Measurements from ENCODE around the gene RSPH1. TPM values are rescaled to one million over a fixed set of nuclear protein-coding genes. Genes with fewer than 3 reads are reported as not detected.

The RSPH1 gene
- total RNA-seq, 4 donors from 2014 or later, result 0.50 to 0.78 (median 0.57) TPM; not detected in 1

DNA sequence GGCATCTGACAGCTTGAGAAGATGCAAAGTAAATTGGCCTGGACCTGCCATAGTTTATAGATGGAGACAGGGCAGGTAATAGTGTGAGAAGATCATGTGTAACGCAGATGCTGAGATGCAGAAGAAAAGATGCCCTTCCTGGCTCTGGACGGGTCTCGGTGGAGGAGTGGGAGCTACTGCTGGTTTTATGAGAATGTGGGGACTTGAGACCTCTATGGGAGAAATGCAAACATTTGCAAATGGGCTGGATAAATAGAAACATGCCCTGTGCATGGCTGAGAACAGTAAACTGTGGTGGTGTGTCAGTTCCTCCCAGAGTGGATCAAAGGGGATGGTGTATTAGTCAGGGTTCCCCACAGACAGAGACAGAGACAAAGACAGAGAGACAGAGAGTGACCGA is 70.4 kb downstream of the RSPH1 start:
- DNase-seq (ENCODE audit: extremely low spot score), result no peak
- 71% methylated on average over 4 of the region's 4 CpGs for WGBS

DNA sequence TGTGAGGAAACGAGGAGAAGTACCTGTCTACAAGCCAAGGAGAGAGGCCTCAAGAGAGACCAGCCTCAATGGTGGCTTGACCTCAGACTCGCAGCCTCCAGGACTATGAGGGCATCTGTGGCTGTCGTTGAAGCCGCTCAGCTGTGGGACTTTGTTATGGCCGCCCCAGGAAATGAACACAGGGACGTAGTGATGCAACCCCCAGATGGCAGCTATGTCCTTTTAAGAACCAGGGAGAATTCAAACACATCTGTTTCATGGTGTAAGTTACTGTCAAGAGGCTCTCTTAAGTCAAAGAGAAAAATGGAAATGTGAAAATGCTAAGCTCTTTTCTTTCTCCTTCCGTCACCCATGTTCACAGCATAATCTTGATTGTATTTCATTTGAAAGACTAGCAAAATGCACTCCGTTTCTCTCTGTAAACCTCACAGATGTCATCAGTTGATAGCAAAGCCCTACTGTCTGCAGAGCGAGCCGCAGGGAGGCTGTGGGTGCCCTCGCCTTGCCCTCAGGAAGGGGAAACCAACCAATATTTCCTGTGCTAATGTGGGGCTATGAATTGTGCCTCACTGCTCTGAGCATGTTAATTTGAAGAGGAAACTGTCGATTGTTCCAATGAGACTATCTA is 71.0 kb downstream of the RSPH1 start:
- Histone ChIP-seq H3K27me3 (peaks cover 0 to 76% (median 7%) of the 10 kb centered on the region in 4 donors), H3K4me1 (no peaks in the 10 kb centered on the region), H3K36me3 (no peaks in the 10 kb centered on the region), H3K4me3 (no peak overlapping the region), H3K27ac (replicated peaks in 1 of 4) (no peak overlapping the region), H3K9me3 (peaks cover 0 to 13% (median 2%) of the 10 kb centered on the region in 4 donors)
- DNase-seq (ENCODE audit: extremely low spot score), result no peak
- TF ChIP-seq, protein P1, sequence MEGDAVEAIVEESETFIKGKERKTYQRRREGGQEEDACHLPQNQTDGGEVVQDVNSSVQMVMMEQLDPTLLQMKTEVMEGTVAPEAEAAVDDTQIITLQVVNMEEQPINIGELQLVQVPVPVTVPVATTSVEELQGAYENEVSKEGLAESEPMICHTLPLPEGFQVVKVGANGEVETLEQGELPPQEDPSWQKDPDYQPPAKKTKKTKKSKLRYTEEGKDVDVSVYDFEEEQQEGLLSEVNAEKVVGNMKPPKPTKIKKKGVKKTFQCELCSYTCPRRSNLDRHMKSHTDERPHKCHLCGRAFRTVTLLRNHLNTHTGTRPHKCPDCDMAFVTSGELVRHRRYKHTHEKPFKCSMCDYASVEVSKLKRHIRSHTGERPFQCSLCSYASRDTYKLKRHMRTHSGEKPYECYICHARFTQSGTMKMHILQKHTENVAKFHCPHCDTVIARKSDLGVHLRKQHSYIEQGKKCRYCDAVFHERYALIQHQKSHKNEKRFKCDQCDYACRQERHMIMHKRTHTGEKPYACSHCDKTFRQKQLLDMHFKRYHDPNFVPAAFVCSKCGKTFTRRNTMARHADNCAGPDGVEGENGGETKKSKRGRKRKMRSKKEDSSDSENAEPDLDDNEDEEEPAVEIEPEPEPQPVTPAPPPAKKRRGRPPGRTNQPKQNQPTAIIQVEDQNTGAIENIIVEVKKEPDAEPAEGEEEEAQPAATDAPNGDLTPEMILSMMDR (IDR thresholded peaks at IDR 0.05), result no peak
- no peak for TF ChIP-seq POLR2AphosphoS5 (IDR thresholded peaks at IDR 0.05)
- no peak for TF ChIP-seq POLR2A (IDR thresholded peaks at IDR 0.05; ENCODE audit: low read depth)
- no peak for TF ChIP-seq EP300 (IDR thresholded peaks at IDR 0.05)
- WGBS, result 40% methylated on average over 12 of the region's 12 CpGs
- intact Hi-C loops (cut with DNase I), result no loop called here

More for the DNA sequence above, 70.4 kb downstream of the RSPH1 start:
- H3K4me3 ChIP-seq, result no peak overlapping the region
- H3K27ac ChIP-seq (replicated peaks in 1 of 4), result no peak overlapping the region
- H3K36me3 ChIP-seq, result no peaks in the 10 kb centered on the region
- intact Hi-C loops (cut with DNase I), result no loop called here
- H3K4me1 ChIP-seq, result no peaks in the 10 kb centered on the region
- TF ChIP-seq, protein P1 (IDR thresholded peaks at IDR 0.05), result no peak
- TF ChIP-seq EP300 (IDR thresholded peaks at IDR 0.05) (no peak), POLR2AphosphoS5 (IDR thresholded peaks at IDR 0.05) (no peak), POLR2A (IDR thresholded peaks at IDR 0.05; ENCODE audit: low read depth) (no peak)
- peaks cover 0 to 78% (median 6%) of the 10 kb centered on the region in 4 donors for H3K27me3 ChIP-seq
- H3K9me3 ChIP-seq, result peaks cover 0 to 13% (median 2%) of the 10 kb centered on the region in 4 donors

DNA sequence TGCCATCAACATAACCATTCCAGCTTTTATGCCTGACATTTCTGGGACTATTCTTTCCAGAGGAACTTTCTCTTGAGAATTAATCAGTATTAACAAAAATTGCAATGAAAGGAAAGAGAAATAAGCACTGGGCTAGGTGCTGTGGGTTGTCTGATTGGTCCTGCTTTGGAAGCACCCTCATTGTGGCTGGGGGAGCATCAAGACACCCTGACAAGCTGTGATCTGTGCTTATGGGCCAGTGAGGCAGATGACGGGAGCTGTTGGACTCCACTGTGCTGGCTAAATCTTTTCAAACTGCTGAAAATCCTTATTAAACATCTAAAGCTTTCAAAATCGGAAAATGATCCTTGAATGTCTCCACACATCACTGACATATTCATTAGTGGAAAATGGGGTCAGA is 72.3 kb downstream of the RSPH1 start:
- Histone ChIP-seq H3K27ac (replicated peaks in 1 of 4) (no peak overlapping the region), H3K36me3 (no peaks in the 10 kb centered on the region), H3K9me3 (peaks cover 0 to 16% (median 2%) of the 10 kb centered on the region in 4 donors), H3K4me1 (no peaks in the 10 kb centered on the region), H3K4me3 (no peak overlapping the region), H3K27me3 (peaks cover 0 to 77% (median 7%) of the 10 kb centered on the region in 4 donors)
- intact Hi-C loops (cut with DNase I), result no loop called here
- 76% methylated on average over 2 of the region's 2 CpGs for WGBS
- DNase-seq (ENCODE audit: extremely low spot score), result no peak
- TF ChIP-seq POLR2A (IDR thresholded peaks at IDR 0.05; ENCODE audit: low read depth) (no peak), POLR2AphosphoS5 (IDR thresholded peaks at IDR 0.05) (no peak), EP300 (IDR thresholded peaks at IDR 0.05) (no peak)
- TF ChIP-seq, protein P1 (IDR thresholded peaks at IDR 0.05), result no peak

DNA sequence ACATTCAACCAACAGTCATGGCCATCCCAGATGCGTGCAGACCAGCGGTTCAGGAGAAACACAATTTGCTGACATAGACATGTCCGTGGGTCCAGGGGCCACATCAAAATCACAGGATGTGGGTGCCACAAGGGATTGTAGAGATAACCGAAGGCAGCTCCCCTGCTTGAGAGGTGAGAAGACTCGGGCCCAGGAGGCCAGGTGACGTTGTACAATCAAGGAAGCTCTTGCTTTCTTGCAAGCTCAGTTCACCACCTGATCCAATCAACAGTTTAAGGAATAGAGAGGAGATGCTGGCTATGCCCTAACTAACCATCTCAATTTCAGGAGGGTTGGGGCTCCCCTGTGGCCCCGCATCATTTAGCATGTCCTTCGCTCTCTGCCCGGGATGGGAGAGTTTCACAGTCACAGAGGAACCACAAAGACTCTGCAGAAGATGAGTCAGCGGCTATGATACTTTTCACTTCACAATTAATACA is 72.8 kb downstream of the RSPH1 start:
- Histone ChIP-seq H3K27me3 (peaks cover 0 to 79% (median 7%) of the 10 kb centered on the region in 4 donors), H3K36me3 (no peaks in the 10 kb centered on the region), H3K27ac (replicated peaks in 1 of 4) (no peak overlapping the region), H3K4me3 (no peak overlapping the region), H3K9me3 (peaks cover 0 to 16% (median 2%) of the 10 kb centered on the region in 4 donors), H3K4me1 (no peaks in the 10 kb centered on the region)
- WGBS, result 63% methylated on average over 9 of the region's 10 CpGs
- intact Hi-C loops (cut with DNase I), result no loop called here
- no peak for DNase-seq (ENCODE audit: extremely low spot score)
- TF ChIP-seq EP300 (IDR thresholded peaks at IDR 0.05) (no peak), POLR2AphosphoS5 (IDR thresholded peaks at IDR 0.05) (no peak), POLR2A (IDR thresholded peaks at IDR 0.05; ENCODE audit: low read depth) (no peak)
- TF ChIP-seq, protein P1 (IDR thresholded peaks at IDR 0.05), result no peak

Other genes starting within 250 kb of the RSPH1 start
- 10 to 100 TPM in 1 of 4 donors, 1 to 10 TPM in 3; 2.5 to 24.4 (median 9.3) TPM for gene TFF3, start 180.8 kb downstream of the RSPH1 start, total RNA-seq
- gene TFF2, start 145.2 kb downstream of the RSPH1 start, total RNA-seq, result not detected
- not detected for gene TFF1, start 129.7 kb downstream of the RSPH1 start, total RNA-seq
- not detected for gene TMPRSS3, start 100.2 kb downstream of the RSPH1 start, total RNA-seq
- gene UBASH3A, start 92.3 kb downstream of the RSPH1 start, total RNA-seq, result under 1 TPM in 3 of 4 donors, not detected in 1; 0.17 to 0.78 (median 0.50) TPM
- gene SLC37A1, start 17.6 kb upstream of the RSPH1 start, total RNA-seq, result 10 to 100 TPM in 1 of 4 donors, 1 to 10 TPM in 3; 5.4 to 11.1 (median 7.1) TPM
- 10 to 100 TPM; 29.2 to 68.4 (median 40.4) TPM for gene PDE9A, start 157.4 kb upstream of the RSPH1 start, total RNA-seq